Activated naive CD4-positive, alpha-beta T cell (primary cell): ENCODE measurements around the gene ASTN2.

Experiments used
- DNase-seq, 4 experiments: peaks; one replicate each; lab custom pipeline; 2025; lab: John Stamatoyannopoulos, UW

Gene ASTN2

DNA sequence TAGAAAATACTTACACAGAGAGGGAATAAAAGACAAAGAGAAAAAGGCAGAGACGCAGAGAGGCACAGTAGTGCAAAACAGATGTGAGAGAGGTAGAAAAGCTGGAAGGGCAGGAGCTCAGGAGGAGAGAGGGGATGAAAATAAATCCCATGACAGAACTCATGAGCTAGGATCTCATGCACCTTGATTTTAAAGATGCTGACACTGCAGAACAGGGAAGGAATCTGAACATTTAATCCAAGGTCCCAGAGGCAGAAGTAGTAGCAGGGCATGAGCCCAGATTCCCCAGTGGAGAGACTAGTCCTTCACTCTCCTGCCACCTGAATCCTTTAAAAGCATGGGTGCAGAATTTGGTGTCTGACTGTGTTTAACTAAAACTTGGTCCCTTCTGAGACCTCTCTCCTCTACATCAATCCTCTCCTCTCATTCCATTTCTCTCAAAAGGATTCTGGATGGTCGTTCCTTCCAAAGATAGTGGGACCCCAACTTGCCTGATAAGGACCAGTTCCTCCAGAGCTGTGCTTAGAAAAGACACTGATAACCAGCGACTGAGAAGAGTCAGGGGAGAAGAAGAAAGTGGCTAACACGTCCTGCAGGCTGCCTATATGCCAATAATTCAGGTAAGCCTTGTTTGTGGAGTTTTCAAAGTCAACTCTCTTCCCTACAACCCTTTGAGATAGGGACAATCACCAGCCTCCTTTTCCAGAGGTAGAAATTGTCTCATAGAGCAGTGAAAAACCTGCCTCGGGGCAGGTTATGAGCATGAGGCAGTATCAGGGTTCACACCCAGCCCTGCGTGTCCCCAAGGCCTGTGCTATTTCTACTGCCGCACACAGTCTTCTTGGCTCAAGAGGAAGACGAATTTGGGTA, 931.0 kb downstream of the ASTN2 start:
- no peak for DNase-seq

DNA sequence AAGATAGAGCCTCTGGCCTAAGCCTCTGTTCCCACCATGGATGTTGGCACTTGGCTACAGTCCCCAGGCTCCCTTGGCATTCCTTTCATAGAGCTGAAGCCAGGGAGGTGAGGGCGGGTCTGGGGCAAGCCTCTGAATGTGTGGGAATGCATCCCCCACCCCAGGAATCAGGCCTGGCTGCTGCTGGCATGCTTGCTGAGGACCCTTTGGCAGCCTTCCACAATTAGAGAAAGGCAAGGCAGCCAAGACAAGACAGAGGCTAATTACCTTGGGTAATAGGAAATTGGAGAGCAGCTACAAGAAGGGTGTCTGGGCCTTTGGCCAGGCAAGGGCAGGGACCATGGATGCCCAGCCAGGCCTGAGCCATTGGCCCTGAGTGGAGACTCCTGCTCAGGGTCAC, 932.1 kb downstream of the ASTN2 start:
- no peak for DNase-seq

DNA sequence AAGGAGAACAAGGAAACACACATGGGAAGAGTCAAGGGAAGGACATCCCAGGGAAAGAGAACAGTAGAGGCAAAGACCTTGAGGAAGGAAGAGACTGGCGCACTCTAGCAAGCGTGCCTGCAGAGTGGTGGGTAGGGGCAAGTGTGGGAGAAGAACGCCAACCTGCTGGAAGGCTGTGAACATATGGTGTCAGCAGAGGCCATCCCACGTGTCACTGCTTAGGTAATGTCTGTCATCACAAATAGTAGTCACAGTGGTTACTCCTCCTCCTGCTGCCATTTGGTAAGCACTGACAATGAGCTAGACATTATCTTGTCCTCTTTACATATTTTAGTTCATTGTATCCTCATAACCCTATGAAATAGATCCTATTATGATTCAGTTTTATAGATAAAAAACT, 934.2 kb downstream of the ASTN2 start:
- DNase-seq: no peak

DNA sequence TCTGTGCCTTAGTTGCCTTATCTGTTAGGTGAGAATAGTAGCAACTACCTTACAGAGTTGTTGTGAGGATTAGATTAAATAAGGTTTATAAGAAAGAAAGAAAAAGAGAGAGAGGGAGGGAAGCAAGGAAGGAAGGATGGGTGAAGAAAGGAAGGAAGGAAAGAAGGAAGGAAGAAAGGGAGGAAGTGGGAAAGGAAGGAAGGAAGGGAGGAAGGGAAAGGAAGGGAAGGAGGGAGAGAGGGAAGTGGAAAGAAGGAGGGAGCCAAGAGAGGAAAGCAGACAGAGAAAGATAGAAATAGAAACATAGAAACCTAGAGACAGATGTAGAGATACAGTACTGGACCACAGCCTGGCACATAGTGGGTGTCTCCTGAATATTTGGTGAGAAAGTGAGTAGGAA, 934.9 kb downstream of the ASTN2 start:
- DNase-seq: no peak

DNA sequence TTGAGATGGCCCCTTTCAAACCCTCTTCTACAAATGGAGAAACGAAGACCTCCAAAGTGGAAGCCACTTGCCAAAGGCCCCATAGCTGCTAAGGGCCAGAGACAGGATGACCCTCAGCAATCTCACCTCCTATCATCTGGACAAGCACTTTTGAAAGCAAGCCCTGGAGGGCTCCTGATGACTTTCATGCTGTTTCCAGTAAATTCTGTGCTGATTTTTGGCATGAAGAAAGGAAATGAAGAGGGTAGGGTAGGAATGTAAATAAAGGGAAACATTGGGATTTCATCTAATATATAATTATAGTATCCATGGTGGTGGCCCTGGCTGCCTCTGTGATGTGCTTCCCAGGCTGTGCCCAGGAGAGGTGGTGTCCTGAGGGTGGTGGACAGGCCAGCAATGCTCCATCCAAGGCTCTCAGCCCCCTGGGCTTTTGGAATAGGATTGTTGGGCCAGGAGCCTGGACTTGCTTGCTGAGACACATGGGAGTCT, 935.8 kb downstream of the ASTN2 start:
- DNase-seq: no peak

DNA sequence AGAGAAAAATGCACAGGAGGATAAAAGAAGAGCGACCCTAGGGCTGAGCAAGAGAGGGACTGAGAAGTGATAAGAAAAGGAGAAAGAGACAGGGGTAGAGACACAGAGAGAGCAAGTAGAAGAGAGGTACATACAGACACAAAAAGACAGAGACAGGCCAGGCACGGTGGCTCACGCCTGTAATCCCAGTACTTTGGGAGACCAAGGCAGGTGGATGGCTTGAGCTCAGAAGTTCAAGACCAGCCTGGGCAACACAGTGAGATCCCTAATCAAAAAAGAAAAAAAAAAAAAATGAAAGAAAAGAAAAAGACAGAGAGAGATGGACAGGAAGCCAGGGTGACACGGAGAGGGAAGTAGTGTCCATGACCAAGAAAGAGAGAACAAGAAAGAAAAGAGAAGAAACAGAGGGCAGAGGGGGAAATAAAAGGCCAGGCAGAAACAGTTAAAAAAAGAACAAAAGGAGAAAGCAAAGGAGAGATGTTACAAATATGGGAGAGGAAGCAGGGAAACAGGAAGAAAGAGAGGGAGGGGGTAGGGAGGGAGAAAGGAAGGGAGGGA, 937.2 kb downstream of the ASTN2 start:
- no peak for DNase-seq

DNA sequence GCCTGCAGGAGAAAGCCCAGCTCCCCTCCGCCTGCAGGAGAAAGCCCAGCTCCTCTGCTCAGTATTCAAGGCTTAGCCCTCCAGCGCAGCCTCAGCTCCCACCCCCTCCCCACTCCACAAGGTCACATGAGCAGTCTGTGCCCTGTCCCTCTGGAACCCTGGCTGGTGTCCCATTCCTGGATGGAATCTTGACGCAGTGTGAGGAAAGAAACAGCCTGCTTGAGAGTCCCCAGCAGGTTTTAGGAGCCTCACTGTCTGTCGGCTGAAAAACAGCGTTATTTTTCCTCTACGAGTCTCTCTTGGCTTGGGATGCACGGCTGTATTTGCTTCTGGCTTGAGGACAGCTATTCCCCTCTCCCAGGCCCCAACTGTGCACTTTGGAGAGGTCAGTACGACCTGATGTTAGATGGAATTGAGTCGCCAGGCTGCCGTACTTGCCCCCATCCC, 937.9 kb downstream of the ASTN2 start:
- no peak for DNase-seq

DNA sequence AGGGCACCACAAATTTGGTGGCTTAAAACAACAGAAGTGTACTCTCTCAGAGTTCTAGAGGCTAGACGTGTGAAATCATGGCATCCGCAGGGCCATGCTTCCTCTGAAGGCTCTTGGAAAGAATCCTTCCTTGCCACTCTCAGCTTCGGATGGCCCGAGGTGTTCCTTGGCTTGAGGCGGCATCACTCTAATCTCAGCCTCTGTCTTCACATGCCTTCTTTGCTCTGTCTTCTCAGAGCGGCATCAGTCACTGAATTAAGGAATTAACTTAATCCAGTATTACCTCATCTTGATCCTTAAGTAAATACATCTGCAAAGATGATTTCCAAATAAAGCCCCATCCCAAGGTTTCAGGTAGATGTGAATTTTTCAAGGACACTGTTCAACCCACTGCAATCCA, 938.9 kb downstream of the ASTN2 start:
- no peak for DNase-seq

DNA sequence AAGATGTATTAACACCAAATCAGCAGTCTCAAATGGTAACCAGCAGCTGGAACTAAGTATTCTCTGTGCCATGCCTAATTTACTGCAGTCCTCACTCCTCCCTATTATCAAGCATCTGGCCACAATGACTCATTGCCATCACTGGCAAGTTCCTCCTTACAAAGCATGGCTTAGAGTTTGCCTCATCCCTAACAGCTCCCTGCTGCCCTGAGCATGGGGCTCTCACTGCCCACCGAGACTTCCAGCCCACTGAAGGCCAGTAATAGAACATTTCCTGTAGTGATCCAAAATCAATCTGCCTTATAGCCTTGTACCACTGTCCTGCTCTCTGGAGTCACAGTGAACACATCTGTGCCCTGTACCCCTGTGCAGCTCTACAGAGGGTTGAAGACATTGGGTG, 939.7 kb downstream of the ASTN2 start:
- DNase-seq: no peak

DNA sequence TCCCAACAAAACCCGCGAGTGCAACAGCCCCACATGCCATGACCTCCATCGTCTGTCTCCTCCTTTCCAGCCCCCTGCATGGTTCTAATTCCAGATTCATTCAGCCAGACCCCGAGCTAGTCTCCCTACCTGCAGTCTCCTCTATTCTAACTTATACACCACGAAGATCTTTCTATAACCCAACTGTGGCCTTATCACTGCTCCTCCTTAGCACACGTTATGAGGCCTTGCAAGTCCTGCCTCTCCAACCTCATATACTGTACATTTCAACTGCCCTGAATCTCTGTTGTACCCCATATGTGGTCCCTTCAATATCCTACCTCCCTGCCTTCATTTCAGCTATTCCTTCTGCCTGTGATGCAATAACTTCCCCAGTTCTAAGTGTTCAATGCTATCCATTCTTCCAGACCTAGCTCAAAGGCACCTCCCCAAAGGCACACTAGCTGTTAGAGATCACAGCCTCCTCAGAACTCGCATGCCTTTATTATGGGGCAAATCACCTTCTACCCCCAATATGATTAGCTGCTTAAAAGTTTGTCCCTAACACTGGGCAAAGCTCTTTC, 942.8 kb downstream of the ASTN2 start:
- DNase-seq: no peak

DNA sequence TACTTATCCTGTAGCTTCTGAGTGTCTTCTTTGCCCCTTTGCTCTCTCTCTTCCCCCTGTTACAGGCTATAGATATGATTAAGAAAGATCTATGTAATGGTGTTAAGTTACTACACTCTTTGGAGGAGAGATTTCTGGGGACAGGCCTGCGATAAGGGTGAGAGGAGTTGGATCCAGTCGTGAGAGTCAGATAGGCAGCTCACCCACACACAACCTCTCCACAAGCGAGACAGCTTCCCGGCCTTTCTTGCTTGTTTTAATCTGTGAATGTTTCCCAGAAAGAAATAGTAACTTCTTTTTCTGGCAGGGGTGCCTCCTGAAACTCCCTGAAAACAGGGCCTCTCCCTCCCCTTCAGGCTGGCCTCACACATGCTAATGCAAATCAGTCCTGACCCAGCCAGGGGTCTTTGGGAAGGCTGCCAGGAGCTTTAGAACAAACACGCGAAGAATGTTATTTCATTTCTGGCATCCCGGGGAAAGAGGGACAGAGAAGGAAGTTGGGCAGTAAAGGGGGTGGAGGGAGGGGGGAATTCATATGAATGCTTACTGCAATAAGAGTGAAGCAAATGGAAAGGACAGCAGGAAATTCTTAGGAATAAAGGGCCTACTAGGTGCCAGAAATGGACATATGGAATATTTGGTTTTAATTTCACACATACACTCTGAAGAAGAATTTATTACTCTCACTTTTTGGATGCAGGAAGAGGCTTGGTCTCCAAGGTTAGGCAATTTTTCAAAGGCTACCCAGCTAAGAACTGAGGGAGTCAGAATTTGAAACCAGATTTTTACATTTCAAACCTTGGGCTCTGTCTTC, 943.6 kb downstream of the ASTN2 start:
- DNase-seq: no peak

DNA sequence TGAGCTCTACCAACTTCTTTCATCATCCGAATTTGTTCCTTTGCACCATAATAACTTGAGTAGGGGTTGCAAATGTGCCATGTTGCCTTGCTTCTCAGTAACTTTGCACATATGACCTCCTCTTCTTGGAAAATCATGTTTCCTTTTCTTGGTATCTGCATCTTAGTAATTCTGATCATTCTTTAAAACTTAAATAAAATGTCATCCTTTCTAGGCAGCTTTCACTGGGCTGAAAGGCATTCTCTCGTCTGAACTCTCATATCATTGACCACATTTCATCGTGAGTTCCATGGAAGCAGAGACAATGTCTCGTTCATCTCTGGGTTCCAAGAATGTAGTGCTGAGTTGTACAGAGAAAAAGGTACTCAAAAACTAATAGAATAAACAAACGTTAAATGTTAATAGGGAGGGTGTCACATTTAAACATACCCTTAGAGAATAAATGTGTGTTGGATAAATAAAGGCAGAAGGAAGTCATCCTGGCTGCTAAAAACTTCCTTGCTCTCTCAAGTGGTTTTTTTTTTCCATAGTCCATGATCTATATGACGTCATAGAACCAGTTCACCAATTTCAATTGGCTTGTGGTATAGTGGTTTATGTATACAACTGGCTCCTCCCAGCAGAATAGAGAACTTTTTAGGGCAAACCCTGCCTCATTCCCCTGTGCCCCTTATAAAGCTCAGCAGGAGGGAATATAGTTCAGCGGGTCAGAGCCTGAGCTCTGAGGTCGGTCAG, 945.9 kb downstream of the ASTN2 start:
- DNase-seq: no peak

DNA sequence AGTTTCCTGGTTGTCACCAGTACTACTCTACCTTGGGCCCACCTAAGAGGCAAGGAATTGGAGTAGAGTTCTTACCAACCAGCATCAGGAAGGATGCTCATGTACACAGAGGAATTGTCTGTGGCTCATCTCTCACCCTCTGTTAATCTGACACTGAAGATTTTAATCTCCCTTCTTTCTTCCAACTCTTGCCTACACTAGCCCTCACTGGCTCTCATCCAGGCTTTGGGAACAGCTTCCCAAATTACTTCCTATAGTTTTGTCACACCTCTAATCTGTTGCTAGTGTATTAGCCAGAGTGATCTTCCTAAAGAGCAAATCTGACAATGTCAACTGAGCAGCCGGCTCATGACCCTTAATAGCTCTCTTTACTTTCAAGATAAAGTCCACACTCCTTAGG, 946.5 kb downstream of the ASTN2 start:
- DNase-seq: no peak

DNA sequence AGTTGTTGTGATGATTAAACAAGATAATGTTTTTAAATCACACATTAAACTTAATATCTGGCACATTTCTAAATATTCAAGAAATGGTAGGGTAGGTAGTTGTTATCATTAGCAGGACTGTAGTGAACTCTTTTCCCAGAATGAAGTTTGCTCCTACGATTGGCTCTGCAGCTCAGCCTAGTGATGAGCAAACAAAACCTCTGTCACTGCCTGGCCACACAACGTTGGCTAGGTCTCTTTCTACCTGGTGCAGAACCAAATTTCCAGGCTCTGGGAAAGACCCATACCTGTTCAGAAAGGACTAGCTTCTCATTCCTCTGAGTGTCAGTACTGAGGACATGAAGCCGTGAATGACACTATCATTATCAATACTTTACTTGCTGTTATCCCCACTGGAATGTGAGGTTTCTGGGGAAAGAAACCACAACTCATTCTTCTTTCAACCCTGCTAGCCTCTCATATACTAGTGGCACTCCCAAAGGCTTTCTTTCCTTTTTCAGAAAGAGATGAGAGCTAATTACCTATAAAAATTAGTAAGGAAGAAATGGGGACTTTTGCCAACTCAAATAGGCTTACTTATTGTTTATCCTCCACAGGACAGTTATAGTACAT, 947.0 kb downstream of the ASTN2 start:
- DNase-seq: no peak

DNA sequence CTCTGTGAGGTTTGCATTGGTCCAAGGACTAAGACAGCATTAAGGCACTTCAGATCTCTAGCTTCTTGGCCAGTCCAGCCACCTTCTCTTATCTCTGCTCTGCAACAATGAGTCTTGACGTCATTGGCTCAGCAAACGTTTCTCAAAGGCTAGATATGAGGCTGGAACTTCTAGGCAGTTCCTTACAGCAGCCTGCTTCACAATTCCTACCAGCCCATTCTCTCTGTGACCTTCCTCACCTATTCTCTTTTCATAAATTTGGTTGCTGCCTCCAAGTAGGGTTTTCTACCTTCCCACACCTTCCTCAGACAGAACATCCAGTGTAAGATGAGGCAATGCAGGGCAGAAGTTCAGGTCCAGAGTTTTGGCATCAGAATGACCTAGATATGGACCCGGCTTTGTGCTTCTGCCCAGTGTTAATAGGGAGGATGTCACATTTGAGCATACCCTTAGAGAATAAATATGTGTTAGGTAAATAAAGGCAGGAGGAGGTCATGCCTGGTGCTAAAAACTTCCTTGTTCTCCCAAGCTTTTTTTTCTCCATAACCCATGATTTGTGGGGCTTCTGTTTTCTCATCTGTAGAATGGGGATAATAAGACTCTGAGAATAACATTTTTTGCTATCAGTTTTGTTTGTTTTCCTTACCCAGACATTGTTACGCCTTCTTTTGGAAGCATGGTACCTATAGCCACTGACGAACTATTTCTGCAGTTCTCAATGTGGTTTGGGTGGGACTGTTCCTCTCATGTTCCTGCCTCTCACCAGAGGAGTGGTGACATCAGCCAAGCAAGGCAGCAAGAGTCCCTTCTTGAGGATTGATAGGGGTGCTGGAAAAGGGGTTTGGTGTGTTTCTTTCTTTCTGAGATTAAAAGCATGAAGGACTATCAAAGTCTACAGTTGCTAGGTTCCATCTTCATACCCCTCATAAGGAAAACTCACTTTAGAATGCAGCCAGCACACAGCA, 948.3 kb downstream of the ASTN2 start:
- DNase-seq: no peak

DNA sequence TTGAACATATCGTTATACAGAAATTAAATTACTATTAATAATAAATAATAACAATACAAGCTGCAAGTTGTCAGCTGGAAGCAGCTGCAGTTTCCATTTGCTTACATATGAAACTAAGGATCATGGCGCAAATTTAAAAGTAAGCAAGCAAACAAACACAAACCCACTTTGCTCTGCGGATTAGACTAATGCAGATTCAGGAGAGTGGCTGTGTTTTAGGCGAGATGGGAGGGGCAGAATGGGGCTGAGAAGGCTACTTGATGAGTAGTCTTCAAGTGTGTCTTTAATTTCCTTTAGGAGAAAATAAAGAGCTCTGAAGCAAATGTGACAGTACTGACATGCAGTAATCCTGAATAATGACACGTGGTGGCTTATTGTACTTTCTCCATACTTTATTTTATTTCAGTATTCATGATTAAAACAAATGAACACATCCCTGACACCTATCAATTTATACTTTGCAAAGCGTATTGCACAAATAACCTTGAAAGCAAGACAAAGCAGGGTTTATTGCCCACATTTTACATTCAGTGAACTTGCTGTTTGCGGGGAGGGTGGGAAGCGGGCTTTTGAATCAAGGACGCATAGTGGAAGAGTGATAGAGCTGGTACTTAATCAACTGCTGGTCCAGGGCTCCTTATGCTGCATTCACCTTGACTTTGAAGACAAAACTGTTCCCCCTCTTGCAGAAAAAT, 949.1 kb downstream of the ASTN2 start:
- no peak for DNase-seq

DNA sequence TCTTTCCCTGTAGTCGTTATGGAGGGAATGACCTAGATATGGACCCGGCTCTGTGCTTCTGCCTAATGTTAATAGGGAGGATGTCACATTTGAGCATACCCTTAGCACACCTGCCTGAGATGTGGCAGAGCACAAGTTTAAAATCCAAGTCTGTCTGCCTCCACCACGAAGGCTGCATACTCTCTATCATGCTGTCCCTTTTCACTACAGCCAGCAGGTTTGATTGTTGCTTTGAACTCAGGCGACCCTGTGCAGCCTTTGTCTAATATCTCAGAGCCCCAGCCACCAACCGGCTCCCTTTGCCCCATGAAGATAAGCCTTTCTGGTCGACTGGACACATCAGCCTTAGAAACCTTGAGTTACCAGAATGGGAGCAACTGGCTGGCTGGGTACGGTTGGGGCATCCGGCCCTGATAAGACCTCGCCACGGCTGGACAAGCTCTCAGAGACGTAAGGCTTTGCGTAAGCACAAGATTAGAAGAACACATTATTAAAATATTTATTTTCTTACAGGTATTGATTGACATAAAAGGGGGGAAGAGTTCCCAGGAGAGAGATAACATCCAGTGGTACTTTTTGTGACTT, 949.8 kb downstream of the ASTN2 start:
- DNase-seq: no peak

DNA sequence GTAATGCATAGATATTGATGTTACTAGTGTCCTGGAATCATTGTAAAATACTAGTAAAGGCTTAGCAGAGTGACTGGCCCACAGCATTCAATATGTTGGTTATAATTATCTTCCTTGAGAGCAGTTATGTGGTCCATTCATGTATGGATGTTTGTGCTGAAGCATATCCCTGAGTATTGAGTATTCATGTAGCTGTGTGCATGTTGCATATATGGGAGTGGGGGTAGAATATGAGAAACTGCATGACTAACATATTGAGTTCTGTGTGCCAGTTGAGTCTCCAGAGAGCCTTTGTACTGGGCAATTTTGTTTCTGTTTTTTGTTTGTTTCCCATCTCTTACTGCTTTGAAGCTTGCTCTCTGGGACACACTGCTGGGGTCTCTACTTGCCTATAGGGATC, 950.4 kb downstream of the ASTN2 start:
- no peak for DNase-seq

DNA sequence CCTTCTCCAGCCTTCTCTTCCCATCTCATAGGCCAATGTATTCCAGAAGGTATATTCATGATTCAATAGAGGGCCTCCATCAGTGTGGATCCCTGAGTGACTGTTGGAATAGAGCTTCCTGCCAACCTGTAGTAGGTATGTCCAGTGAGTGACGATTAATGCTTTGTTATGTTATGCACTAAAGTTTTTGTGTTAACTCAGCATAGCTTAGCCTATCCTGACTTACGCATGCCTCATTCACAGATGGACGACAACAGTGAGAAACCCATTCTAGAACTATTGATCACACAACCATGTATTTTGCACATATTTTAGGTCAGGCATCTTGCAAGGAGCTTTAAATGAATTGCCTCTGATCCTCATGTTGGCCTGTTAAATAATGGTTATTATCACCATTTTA, 953.2 kb downstream of the ASTN2 start:
- no peak for DNase-seq
